ENCODE results near the gene TXNRD2.

Gene TXNRD2

DNA sequence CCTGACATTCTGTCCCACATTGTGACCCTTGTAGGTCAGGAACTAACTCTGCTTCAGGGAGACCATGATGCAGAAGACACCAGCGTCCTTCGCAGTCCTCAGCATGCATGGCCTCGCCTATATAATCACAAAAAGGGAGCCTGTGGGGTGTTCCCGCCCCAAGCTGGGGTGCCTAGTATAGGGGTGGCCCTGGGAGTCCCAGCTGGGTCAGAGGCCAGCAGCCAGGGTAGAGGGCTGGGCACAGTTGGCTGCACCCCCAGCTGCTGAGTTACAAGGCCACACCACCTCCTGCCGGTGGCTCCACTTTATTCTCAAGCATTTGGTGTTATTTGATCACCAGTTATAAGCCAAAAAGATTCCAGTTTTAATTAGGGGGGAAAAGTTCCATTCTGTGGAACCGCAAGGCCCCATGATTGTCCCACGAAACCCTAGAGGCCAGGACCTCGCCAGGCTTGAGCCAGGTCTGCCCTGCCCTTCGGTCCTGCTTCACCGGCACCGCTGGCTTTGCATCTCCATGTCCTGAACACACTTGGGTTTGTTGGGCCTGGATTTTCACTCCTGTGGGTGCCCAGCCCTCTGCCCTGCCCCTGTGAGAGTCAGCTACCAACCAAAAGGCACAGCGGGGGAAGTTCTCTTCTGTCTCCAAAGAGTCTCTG, 72.0 kb downstream of the TXNRD2 start:
- TF ChIP-seq POLR2AphosphoS5 (IDR thresholded peaks at IDR 0.05; ENCODE audit: low read depth, low read length) (no peak), TAF1 (IDR thresholded peaks at IDR 0.05; ENCODE audit: borderline replicate concordance, low read depth, low read length) (no peak), POLR2A (IDR thresholded peaks at IDR 0.05; ENCODE audit: low read depth, low read length) (no peak)
- DNase-seq (ENCODE audit: insufficient read length) (no peak), FAIRE-seq (no peak)

DNA sequence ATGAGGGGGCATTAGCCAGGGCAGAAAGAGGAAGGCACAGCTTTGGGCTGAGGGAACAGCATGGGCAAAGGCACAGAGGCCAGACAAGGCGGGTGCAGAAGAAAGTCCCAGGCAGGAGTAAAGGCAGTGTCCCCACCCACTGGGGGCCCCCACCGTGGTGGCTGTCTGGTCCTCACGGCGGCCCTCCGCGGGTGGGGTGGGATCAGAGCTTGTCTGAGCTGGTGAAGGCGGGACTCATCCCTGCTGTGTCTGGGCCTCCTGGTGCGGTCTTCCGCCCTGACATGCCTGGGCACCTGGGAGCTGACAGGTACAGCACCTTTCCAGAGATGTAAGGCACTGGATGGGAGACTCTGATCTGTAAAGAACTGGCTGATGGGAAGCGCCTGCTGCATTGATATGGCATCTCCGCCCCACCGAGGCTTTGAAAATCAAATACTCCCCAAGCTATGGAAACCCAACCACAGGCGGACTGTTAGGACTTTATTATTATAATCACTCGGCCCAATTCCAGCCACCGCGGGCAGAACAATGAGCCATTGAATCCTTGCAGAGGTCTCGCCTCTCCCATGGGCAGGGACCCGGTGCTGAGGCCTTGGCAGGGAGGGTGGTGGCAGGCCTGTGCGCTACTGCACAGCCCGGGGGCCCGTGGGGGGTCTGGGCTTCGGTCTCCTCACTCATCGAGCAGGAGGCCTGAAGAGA, 72.7 kb downstream of the TXNRD2 start:
- TF ChIP-seq TAF1 (IDR thresholded peaks at IDR 0.05; ENCODE audit: borderline replicate concordance, low read depth, low read length) (no peak), POLR2A (IDR thresholded peaks at IDR 0.05; ENCODE audit: low read depth, low read length) (no peak), POLR2AphosphoS5 (IDR thresholded peaks at IDR 0.05; ENCODE audit: low read depth, low read length) (no peak)
- no peak for FAIRE-seq

DNA sequence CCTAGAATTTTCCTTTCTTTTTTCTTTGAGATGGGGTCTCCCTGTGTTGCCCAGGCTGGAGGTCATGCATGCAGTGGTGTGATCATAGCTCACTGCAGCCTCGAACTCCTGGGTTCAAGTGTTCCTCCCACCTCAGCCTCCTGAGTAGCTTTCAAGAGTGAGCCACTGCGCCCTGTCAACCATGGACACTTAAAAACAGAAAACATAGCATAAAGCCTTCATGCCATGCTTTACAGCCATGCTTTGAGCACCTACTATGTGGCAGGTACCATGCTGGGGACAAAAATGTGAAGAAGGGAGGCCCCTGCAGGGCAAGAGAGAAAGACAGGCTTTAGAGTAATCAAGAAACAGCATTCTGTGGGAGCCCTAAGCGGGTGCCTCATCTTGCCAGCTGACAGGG, 73.3 kb downstream of the TXNRD2 start:
- DNase-seq (ENCODE audit: insufficient read length) (no peak), FAIRE-seq (no peak)
- TF ChIP-seq TAF1 (IDR thresholded peaks at IDR 0.05; ENCODE audit: borderline replicate concordance, low read depth, low read length) (no peak), POLR2A (IDR thresholded peaks at IDR 0.05; ENCODE audit: low read depth, low read length) (no peak), POLR2AphosphoS5 (IDR thresholded peaks at IDR 0.05; ENCODE audit: low read depth, low read length) (no peak)

More for the DNA sequence above, 72.7 kb downstream of the TXNRD2 start:
- DNase-seq (ENCODE audit: insufficient read length) = no peak

DNA sequence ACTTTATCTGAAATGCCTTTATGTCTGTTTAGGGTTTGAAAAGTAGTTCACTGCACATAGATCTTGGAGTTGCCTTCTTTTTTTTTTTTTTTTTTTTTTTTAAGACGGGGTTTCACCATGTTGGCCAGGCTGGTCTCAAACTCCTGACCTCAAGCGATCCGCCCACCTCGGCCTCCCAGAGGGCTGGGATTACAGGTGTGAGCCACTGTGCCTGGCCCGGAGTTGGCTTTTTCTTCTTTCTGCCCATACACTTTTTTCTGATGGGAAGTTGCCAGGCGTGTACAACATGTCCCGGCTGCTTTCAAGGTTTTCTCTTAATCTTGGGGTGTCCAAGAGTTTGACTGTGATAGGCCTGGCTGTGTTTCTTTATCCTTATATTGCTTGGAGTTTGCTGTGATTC, 74.0 kb downstream of the TXNRD2 start:
- DNase-seq (ENCODE audit: insufficient read length) = no peak
- TF ChIP-seq POLR2AphosphoS5 (IDR thresholded peaks at IDR 0.05; ENCODE audit: low read depth, low read length) = no peak
- no peak for TF ChIP-seq TAF1 (IDR thresholded peaks at IDR 0.05; ENCODE audit: borderline replicate concordance, low read depth, low read length)
- no peak for TF ChIP-seq POLR2A (IDR thresholded peaks at IDR 0.05; ENCODE audit: low read depth, low read length)
- FAIRE-seq = no peak

DNA sequence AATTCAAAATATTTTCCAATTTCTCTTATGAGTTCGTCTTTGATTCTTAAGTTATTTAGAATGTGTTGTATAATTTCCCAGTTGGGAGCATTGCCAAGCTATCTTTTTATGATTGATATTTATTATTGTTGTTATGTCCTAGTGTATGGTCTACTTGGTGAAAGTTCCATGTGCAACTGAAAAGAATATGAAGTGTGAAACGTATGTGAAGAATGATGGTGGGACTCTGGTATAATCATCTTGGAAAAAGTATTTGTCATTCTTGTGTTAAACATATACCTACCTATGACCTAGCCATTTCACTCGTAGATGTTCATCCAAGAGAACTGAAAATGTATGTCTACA, 75.0 kb downstream of the TXNRD2 start:
- no peak for FAIRE-seq
- DNase-seq (ENCODE audit: insufficient read length) = no peak
- TF ChIP-seq TAF1 (IDR thresholded peaks at IDR 0.05; ENCODE audit: borderline replicate concordance, low read depth, low read length) = no peak
- no peak for TF ChIP-seq POLR2A (IDR thresholded peaks at IDR 0.05; ENCODE audit: low read depth, low read length)
- no peak for TF ChIP-seq POLR2AphosphoS5 (IDR thresholded peaks at IDR 0.05; ENCODE audit: low read depth, low read length)

DNA sequence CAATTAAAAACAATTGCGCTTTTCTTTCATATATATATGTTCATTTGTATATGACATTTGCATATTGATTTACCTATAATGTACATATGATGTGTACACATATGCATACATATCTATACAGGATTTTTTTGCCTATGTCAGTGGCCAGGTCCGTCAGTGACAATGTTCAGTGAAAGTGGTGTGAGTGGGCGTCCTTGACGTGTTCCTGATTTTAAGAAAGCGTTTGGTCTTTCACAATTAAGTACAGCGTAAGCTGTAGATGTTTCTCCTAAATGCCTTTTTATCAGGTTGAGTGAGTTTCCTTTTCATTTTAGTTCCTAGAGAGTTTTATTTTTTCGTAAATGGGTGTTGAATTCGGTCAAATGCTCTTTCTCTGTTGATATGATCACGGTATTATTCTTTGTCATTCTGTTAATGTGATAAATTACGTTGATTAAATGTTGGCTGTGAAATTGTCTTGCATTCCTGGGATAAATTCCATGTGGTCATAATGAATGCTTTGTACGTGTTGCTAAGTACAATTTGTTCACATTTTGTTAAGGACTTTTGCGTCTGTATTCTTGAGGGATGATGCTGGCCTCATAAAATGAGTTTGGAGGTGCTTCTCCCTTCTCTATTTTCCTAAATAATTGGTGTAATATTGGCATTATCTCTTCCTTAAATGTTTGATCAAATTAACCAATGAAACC, 76.3 kb downstream of the TXNRD2 start:
- TF ChIP-seq TAF1 (IDR thresholded peaks at IDR 0.05; ENCODE audit: borderline replicate concordance, low read depth, low read length) (no peak), POLR2A (IDR thresholded peaks at IDR 0.05; ENCODE audit: low read depth, low read length) (no peak), POLR2AphosphoS5 (IDR thresholded peaks at IDR 0.05; ENCODE audit: low read depth, low read length) (no peak)
- DNase-seq (ENCODE audit: insufficient read length) (no peak), FAIRE-seq (peak; percentile 69)

DNA sequence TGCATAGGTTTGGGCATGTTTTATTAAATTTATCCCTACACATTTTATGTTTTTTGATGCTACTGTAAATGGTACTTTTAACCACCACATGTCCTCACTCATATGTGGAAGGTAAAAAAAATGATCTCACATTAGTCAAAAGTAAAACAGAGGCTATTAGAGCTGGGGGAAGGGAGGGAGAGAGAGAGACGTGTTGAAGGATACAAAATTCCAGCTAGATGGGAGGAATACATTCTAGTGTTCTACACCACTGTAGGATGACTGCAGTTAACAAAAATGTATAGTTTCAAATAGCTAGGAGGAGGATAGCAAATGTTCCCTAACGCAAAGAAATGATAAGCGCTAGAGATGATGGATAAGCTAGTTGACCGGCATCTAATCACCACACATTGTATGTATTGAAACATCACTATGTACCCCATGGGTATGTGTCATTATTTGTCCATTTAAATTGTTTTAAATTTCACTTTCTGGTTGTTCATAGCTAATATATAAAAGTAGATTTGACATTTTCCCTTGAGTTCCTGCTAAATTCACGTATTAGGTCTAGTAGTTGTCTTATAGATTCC, 77.0 kb downstream of the TXNRD2 start:
- DNase-seq (ENCODE audit: insufficient read length) (no peak), FAIRE-seq (no peak)
- TF ChIP-seq TAF1 (IDR thresholded peaks at IDR 0.05; ENCODE audit: borderline replicate concordance, low read depth, low read length) (no peak), POLR2A (IDR thresholded peaks at IDR 0.05; ENCODE audit: low read depth, low read length) (no peak), POLR2AphosphoS5 (IDR thresholded peaks at IDR 0.05; ENCODE audit: low read depth, low read length) (no peak)

DNA sequence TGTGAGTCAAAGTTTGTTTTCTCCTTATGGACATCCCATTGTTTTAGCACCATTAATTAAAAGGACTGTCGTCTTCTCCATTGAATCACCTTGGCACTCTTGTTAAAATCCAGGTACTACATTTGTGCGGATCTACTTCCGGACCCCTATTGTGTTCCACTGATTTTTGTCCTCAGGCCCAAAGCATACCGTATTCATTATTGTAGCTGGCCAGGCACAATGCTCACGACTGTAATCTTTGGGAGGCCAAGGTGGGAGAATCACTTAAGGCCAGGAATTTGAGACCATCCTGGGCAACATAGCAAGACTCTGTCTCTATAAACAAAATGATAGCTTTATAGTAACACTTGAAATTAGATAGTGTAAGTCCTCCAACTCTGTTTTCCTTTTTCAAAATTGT, 78.0 kb downstream of the TXNRD2 start:
- TF ChIP-seq POLR2AphosphoS5 (IDR thresholded peaks at IDR 0.05; ENCODE audit: low read depth, low read length) = no peak
- TF ChIP-seq TAF1 (IDR thresholded peaks at IDR 0.05; ENCODE audit: borderline replicate concordance, low read depth, low read length) = no peak
- TF ChIP-seq POLR2A (IDR thresholded peaks at IDR 0.05; ENCODE audit: low read depth, low read length) = no peak
- DNase-seq (ENCODE audit: insufficient read length) (no peak), FAIRE-seq (no peak)

DNA sequence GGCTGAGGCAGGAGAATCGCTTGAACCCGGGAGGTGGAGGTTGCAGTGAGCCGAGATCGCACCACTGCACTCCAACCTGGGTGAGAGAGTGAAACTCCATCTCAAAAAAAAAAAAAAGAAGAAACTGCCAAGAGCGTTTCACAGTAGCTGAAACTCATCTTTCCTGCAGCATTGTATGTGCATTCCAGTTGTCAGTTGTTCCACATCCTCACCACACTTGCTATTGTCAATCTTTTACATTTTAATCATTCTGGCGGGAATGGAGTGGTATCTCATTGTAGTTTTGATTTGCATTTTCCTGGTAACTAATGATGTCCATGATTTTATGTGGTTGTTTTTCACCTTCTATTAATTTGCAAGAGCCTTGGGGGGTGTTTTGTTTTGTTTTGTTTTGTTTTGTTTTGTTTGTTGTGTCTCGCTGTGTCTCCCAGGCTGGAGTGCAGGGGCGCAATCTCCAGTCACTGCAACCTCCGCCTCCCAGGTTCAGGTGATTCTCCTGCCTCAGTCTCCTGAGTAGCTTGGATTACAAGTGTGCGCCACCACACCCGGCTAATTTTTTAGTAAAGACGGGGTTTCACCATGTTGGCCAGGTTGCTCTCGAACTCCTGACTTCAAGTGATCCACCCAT, 78.9 kb downstream of the TXNRD2 start:
- FAIRE-seq (no peak), DNase-seq (ENCODE audit: insufficient read length) (no peak)
- TF ChIP-seq TAF1 (IDR thresholded peaks at IDR 0.05; ENCODE audit: borderline replicate concordance, low read depth, low read length) (no peak), POLR2AphosphoS5 (IDR thresholded peaks at IDR 0.05; ENCODE audit: low read depth, low read length) (no peak)

DNA sequence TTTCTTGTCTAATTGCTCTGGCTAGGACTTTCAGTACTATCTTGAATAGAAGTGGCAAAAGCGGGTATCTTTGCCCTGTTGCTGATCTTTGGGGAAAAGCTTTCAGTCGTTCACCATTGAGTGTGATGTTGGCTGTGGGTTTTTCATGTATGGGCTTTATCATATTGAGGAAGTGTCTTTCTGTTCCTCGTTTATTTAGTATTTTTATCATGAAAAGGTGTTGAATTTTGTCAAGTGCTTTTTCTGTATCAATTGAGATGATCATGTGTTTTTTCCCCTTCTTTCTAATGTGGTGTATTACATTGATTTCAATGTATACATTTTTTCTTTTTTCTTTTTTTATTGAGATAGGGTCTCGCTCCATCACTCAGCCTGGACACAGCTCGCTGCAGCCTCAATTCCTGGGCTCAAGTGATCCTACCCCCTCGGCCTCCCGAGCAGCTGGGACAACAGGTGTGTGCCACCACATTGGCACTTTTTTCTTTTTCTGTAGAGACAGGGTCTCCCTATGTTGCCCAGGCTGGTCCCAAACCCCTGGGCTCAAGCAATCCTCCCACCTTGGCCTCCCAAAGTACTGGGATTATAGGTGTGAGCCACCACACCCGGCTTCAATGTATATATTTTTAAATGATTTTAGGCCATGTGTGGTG, 81.6 kb downstream of the TXNRD2 start:
- DNase-seq (ENCODE audit: insufficient read length) (no peak), FAIRE-seq (no peak)
- TF ChIP-seq TAF1 (IDR thresholded peaks at IDR 0.05; ENCODE audit: borderline replicate concordance, low read depth, low read length) (no peak), POLR2AphosphoS5 (IDR thresholded peaks at IDR 0.05; ENCODE audit: low read depth, low read length) (no peak), POLR2A (IDR thresholded peaks at IDR 0.05; ENCODE audit: low read depth, low read length) (no peak)

DNA sequence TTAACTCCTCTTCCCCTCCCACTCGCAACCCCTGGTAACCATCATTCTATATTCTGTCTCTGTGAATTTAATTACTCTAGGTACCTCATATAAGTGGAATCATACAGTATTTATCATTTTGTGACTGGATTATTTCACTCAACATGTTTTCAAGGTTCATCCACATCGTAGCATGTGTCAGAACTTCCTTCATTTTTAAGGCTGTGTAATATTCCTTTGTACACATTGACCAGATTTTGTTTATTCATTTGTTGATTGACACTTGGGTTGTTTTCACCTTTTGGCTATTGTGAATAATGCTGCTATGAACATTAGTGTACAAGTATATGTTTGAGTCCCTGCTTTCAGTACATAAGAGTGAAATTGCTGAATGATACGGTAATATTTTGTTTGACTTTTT, 84.2 kb downstream of the TXNRD2 start:
- TF ChIP-seq POLR2AphosphoS5 (IDR thresholded peaks at IDR 0.05; ENCODE audit: low read depth, low read length) (no peak), TAF1 (IDR thresholded peaks at IDR 0.05; ENCODE audit: borderline replicate concordance, low read depth, low read length) (no peak), POLR2A (IDR thresholded peaks at IDR 0.05; ENCODE audit: low read depth, low read length) (no peak)
- no peak for DNase-seq (ENCODE audit: insufficient read length)
- no peak for FAIRE-seq
